A172 (cell line): ENCODE data around the gene SLC12A4. TPM values are rescaled to one million over a fixed set of nuclear protein-coding genes. Genes with fewer than 3 reads are reported as not detected.
"Not testable (repeated sequence)": the region's sequence is repeated elsewhere in the genome, so short reads cannot be mapped to it uniquely, and the experiment has no call there.

Experiments
- DNase-seq: peaks from one replicate; pipeline ENCODE4 v3.0.0-alpha.2; 2015; ENCODE audit warnings: low spot score
- total RNA-seq: library from RNA; depleted of rRNA; stranded (reverse); fragments of >200 nt; shearing (Covaris generic); gene quantifications from 2 replicates; pipeline ENCODE4 v1.2.3, GENCODE V29; 2014

The SLC12A4 gene
- total RNA-seq, 1 experiment from 2014 or later, result 26.6 TPM

- no peak for DNase-seq
Observed at GRCh38 chr16:67987460-67988160, 19.2 kb upstream of the SLC12A4 start.

- DNase-seq, result no peak
Observed at GRCh38 chr16:67986949-67987348, 18.5 kb upstream of the SLC12A4 start.

GRCh38 chr16:67982011-67982696, 13.7 kb upstream of the SLC12A4 start:
- no peak for DNase-seq

GRCh38 chr16:67979955-67980678, 11.7 kb upstream of the SLC12A4 start, which contains the start of gene DPEP3:
Gene DPEP3, minus strand, starts transcription at chr16:67980499. Its CDS starts 119 bp downstream, at chr16:67980380.
- no peak for DNase-seq

- no peak for DNase-seq
Observed at GRCh38 chr16:67977469-67978227, 9.2 kb upstream of the SLC12A4 start.

GRCh38 chr16:67977005-67977404, 8.6 kb upstream of the SLC12A4 start:
- DNase-seq, result no peak

GRCh38 chr16:67976205-67976604, 7.8 kb upstream of the SLC12A4 start:
- no peak for DNase-seq

GRCh38 chr16:67975321-67976105, 7.1 kb upstream of the SLC12A4 start:
- DNase-seq, result no peak

GRCh38 chr16:67972285-67972684, 3.8 kb upstream of the SLC12A4 start:
- DNase-seq, result not testable (repeated sequence)

- no peak for DNase-seq
Observed at GRCh38 chr16:67971111-67971510, 2.7 kb upstream of the SLC12A4 start.

GRCh38 chr16:67969254-67970039, 1.0 kb upstream of the SLC12A4 start:
- DNase-seq, result no peak

GRCh38 chr16:67967958-67968399, 458 bp downstream of the SLC12A4 start:
- DNase-seq, result no peak

- no peak for DNase-seq
Observed at GRCh38 chr16:67967183-67967957, 1.1 kb downstream of the SLC12A4 start.

GRCh38 chr16:67966549-67967182, 1.8 kb downstream of the SLC12A4 start:
- peak; percentile 62 for DNase-seq

- DNase-seq, result no peak
Observed at GRCh38 chr16:67965668-67966548, 2.5 kb downstream of the SLC12A4 start.

- no peak for DNase-seq
Observed at GRCh38 chr16:67964477-67965131, 3.8 kb downstream of the SLC12A4 start.

GRCh38 chr16:67963662-67964321, 4.6 kb downstream of the SLC12A4 start:
- DNase-seq, result no peak
